HG02763 (cell line): Measurements from ENCODE around the gene STT3B.
A peak's percentile ranks its signal among the peaks of the same experiment; 100 is the strongest.

Experiments
- ATAC-seq: cut with Tn5 transposase; IDR thresholded peaks from one replicate; pipeline ENCODE4 v1.9.1; 2021; ENCODE audit warnings: mild to moderate bottlenecking, moderate library complexity; ENCODE audit not compliant: unreplicated experiment

Gene STT3B

GRCh38 chr3:31546725-31547124 is 14.0 kb downstream of the STT3B start:
- ATAC-seq: no peak

DNA sequence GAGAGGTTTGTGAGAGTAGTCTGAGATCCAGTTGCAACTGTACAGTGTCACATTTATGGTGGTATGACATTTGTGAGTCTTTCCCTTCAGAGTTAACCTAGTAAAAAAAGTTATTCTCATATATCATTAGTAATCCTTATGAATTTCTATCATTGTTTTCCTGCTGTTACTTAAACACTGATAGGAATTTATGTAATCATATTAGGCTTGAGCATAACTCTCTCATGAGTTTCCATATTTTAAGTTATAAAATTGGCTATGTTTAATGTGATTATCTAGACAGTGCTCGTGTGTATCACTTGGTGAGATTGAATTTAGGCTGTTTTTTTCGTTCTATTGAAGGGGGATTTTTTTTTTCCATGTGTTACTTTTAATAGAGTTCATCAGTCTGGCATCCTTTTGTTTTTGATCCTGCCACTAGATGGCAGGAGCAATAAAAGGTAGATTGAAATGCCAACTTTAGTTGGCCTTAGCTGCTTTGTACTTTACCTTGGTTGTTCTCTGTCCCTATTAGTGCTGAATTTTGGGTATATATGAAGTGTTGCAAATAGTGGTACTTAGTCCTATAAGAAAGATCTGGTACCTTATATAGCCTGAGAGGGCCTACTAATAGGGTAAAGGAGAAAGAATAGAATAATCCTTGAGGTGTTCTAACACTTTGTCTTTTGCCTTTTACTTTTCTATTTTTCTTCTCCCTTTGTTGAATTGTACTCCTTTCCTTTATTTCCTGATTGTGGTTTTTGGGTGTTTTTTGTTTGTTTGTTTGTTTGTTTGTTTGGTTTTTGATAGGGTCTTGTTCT is 17.9 kb downstream of the STT3B start:
- ATAC-seq: no peak

DNA sequence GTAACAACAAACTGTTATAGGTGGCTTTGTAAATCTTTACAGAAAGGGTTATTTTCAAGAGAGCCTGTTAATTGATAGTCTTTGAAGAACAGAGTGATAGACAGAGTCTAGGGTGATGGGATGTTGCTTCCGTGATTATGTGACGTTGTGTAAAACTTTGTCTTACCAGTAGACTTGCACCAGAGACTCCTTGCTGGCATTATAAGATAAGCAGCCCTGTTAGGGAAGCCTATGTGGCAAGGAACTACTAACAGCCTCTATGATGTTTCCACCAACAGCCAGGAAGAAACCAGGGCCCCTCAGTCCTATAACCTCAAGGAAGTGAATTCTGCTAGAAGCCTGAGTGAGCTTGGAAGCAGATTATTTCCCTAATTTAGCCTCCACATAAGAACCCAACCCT is 18.9 kb downstream of the STT3B start:
- no peak for ATAC-seq

DNA sequence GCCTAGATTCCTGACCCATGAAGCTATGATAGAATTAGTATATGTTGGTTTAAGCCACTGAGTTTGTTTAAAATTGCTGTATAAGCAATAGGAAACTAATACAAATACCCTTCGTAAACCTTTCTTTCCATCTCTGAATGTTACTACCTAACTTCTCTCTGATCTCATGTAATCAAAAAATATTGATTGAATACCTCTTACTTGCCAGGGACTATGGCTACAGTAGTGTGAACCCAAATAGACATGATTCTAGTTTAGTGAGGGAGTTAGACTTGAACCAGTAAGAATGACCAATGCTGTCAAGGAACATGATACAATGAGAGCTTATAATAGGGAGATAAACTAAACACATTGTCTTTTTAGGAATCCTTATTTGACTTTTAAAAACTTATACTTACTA is 19.4 kb downstream of the STT3B start:
- ATAC-seq: no peak

GRCh38 chr3:31553258-31553657 is 20.5 kb downstream of the STT3B start:
- no peak for ATAC-seq

DNA sequence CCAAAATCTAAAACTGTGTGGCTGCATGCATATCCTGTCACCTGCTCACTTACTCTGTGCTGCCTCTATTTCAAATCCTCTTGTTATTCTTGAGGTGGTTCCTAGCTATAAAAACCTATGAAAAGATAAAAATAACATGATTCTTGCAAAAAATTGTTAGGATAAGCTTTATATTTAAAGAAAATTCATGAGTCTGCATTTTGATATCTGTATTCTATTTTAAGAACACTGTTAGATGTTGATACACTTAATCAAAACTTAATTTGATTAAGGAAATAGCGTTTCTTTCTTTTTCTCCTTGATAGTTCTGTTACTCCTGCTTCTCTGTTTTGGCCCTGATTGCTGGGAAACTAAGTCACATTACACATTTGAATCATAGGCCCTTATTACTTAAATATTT is 22.5 kb downstream of the STT3B start:
- ATAC-seq: no peak

DNA sequence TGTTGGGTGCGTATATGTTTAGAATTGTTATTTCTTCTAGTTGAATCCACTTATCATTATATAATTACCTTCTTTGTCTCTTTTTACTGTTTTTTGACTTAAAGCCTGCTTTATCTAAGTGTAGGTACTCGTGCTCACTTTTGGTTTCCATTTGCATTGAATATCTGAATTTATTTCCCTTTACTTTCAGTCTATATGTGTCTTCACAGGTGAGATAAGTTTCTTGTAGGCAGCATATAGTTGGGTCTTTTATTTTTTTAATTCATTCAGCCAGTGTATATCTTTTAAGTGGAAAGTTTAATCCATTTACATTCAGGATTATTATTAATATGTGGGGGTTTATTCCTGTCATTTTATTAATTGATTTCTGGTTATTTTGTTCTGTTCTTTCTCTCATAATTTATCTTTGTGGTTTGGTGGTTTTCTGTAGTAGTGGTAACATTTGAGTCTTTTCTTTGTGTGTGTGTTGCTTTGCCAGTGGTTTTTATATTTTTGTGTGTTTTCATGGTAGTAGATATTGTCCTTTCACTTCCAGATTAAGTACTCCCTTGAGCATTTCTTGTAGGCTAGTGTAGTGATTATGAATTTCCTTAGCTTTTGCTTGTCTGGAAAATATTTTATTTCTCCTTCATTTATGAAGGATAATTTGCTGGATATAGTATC is 27.3 kb downstream of the STT3B start:
- no peak for ATAC-seq

DNA sequence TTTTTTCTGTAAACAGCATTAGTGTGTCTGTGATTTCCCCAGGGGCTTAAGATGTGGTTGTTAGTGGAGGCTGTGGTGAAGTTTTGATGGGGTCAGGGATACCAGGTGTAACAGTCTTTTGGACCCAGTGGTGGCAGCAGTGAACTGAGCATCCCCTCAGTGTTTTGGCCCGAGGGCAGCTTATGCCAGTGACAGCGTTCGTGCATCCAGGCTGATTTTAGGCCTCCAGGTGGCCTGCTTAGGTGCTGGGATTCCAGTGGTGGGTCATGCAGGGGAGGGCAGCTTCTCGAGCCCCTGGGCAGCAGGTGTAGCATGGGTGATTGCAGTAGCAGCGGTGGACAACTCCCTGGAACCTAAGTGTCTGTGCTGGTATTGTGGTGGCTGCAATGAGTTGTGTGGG is 29.2 kb downstream of the STT3B start:
- ATAC-seq: no peak

- no peak for ATAC-seq
Measured at GRCh38 chr3:31562525-31562924, 29.8 kb downstream of the STT3B start.

DNA sequence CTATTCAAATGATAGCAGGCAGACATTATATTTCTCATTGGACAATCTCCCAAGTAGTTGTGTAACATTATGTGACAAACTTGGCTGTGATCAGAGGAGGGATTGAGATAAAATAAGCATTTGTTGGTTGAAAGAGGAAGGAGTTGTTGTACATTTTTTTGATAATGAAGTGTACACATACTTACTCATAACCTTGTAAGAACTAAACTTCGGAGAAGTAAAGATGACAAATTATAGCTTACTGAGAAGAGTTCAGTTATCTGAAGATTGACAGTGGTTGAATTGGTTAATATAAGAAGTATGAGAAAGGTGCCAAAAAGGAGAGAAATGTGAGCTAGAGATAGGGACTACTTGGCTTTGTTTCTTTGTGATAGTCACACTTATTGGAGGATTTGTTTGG is 32.6 kb downstream of the STT3B start:
- no peak for ATAC-seq

- peak; percentile 62 for ATAC-seq
Measured at GRCh38 chr3:31567036-31567435, 34.3 kb downstream of the STT3B start.

DNA sequence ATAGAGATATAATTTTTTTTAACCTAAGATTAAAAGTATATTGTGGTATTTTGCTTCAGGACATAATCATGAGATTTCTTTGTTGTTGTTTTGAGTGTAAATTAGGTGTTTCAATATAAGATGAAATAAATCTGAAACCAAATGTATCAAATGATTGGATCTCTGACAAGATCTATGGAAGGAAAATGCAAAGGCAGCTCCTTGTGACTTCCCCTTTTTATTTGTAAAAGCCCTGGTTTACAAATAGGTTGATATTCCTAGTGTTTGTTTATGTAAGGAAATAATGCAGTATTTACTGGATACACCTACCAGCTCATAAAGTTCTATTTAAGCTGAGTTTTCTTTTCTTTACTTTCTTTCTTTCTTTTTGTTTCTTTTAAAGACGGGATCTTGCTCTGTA is 35.9 kb downstream of the STT3B start:
- ATAC-seq: no peak

GRCh38 chr3:31571325-31571724 is 38.6 kb downstream of the STT3B start:
- ATAC-seq: no peak

DNA sequence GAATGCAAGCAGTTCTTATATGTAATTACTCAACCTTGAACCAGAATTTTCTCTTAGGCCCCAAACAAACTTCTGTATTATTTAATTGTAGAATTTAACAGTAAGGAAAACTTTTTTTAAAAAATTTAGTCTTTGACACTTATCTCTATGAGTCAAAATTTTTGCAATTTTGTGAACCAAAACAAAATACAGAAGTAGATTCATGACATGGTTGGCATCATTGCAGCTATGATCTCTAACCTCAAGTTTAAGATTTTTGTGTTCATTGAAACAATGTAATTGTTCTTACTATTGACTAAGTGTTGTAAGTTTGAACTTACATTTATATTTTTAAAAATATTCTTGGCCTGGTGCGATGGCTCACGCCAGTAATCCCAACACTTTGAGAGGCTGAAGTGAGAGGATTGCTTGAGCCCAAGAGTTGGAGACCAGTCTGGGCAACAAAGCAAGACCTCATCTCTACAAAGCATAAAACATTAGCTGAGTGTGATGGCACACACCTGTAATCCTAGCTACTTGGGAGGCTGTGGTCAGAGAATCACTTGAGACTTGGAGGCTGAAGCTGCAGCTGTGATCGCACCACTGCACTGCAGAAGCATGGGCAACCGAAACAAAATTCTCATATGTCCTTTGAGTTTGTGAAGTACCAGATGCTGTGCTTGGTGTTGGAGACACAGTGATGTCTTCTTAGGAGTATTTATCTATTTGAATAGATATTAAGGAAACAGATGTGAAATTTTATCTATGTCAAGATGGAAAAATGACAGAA is 39.7 kb downstream of the STT3B start:
- no peak for ATAC-seq

- ATAC-seq: no peak
Measured at GRCh38 chr3:31573036-31573779, 40.5 kb downstream of the STT3B start.

- ATAC-seq: no peak
Measured at GRCh38 chr3:31575448-31575847, 42.7 kb downstream of the STT3B start.

GRCh38 chr3:31576521-31576920 is 43.8 kb downstream of the STT3B start:
- no peak for ATAC-seq

GRCh38 chr3:31577232-31577631 is 44.5 kb downstream of the STT3B start:
- no peak for ATAC-seq

DNA sequence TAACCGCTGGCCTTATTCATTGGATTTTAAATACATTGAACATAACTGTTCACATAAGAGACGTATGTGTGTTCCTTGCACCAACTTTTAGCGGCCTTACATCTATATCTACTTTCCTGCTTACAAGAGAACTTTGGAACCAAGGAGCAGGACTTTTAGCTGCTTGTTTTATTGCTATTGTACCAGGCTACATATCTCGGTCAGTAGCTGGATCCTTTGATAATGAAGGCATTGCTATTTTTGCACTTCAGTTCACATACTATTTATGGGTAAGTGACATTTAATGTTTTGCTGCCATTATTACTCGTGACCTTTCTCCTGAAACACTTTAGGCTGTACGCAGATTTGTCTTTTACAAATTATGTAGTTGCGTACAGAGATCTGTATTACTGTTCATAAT is 47.1 kb downstream of the STT3B start:
- no peak for ATAC-seq

GRCh38 chr3:31580645-31581044 is 47.9 kb downstream of the STT3B start:
- no peak for ATAC-seq

GRCh38 chr3:31581660-31582059 is 48.9 kb downstream of the STT3B start:
- no peak for ATAC-seq
